CD8-positive, alpha-beta memory T cell (primary cell): ENCODE data around the gene BMX. TPM values are rescaled to one million over a fixed set of nuclear protein-coding genes. Genes with fewer than 3 reads are reported as not detected.

ENCODE experiments used
- CTCF ChIA-PET: fragments of 350-600 bp; sonication (Branson Sonifier 250); formaldehyde crosslinking; loops from one replicate; lab custom pipeline; 2021; ENCODE audit warnings: antibody characterized with exemption; lab: Charles Lee
- POLR2A ChIA-PET: fragments of 350-600 bp; sonication (Branson Sonifier 250); formaldehyde crosslinking; loops from one replicate; lab custom pipeline; 2021; ENCODE audit warnings: antibody characterized with exemption; lab: Charles Lee
- DNase-seq, 5 donors: peaks; one replicate each; pipeline versions ENCODE4 v3.0.0 to v3.0.0-alpha.2; 2020 to 2022; ENCODE audit warnings: mixed read lengths in 1 of 5
- H3K27ac ChIP-seq: one replicate; pipeline ENCODE4 v1.7.0; 2013; ENCODE audit warnings: low read depth, mild to moderate bottlenecking, low read length, moderate library complexity
- H3K27me3 ChIP-seq: 2 replicates; pipeline ENCODE4 v1.7.0; 2013; ENCODE audit warnings: low read length, mild to moderate bottlenecking; ENCODE audit not compliant: insufficient read depth, poor library complexity, severe bottlenecking
- H3K36me3 ChIP-seq: 2 replicates; pipeline ENCODE4 v1.7.0; 2013; ENCODE audit warnings: mild to moderate bottlenecking, low read length, moderate library complexity; ENCODE audit not compliant: insufficient read depth
- H3K4me1 ChIP-seq: 2 replicates; pipeline ENCODE4 v1.7.0; 2013; ENCODE audit warnings: mild to moderate bottlenecking, low read length, moderate library complexity; ENCODE audit not compliant: insufficient read depth
- H3K4me3 ChIP-seq: 2 replicates; pipeline ENCODE4 v1.7.0; 2013; ENCODE audit warnings: mild to moderate bottlenecking, low read length
- H3K9me3 ChIP-seq: 2 replicates; pipeline ENCODE4 v1.7.0; 2013; ENCODE audit warnings: mild to moderate bottlenecking, low read length
- H3K27ac Mint-ChIP-seq, 8 donors: one replicate each; pipeline ENCODE4 v1.8.0; 2020 to 2021; ENCODE audit warnings: mixed read lengths in 8 of 8, mild to moderate bottlenecking in 6 of 8, inconsistent platforms in 3 of 8, moderate library complexity in 3 of 8
- H3K27me3 Mint-ChIP-seq, 2 donors: one replicate each; pipeline ENCODE4 v1.8.0; 2020 to 2021; ENCODE audit warnings: mixed read lengths in 2 of 2, mild to moderate bottlenecking in 1 of 2, moderate library complexity in 1 of 2
- H3K36me3 Mint-ChIP-seq, 3 donors: one replicate each; pipeline ENCODE4 v1.8.0; 2020 to 2021; ENCODE audit warnings: mixed read lengths in 3 of 3, inconsistent platforms in 1 of 3, mild to moderate bottlenecking in 1 of 3
- H3K4me1 Mint-ChIP-seq, 3 donors: one replicate each; pipeline ENCODE4 v1.8.0; 2020 to 2021; ENCODE audit warnings: mixed read lengths in 3 of 3, inconsistent platforms in 1 of 3, mild to moderate bottlenecking in 1 of 3
- H3K4me3 Mint-ChIP-seq, 7 donors: one replicate each; pipeline ENCODE4 v1.8.0; 2020 to 2021; ENCODE audit warnings: mixed read lengths in 7 of 7, mild to moderate bottlenecking in 6 of 7, moderate library complexity in 4 of 7, inconsistent platforms in 2 of 7
- H3K9me3 Mint-ChIP-seq, 5 donors: one replicate each; pipeline ENCODE4 v1.8.0; 2020 to 2022; ENCODE audit warnings: mixed read lengths in 5 of 5, mild to moderate bottlenecking in 3 of 5, moderate library complexity in 2 of 5, inconsistent platforms in 1 of 5
- polyA plus RNA-seq: library from polyadenylated mRNA; unstranded; fragments of 300-500 nt; fragmentation: Illumina TruSeq; gene quantifications from one replicate; pipeline ENCODE4 v1.2.3, GENCODE V29; 2021
- total RNA-seq, 2 experiments: library from RNA; stranded (reverse); gene quantifications; one replicate each; pipeline ENCODE4 v1.2.3, GENCODE V29; 2021

Gene BMX
- total and polyA plus RNA-seq, 3 experiments from 2014 or later, result not detected

- no peaks in the 10 kb centered on the region for H3K9me3 ChIP-seq
- H3K4me1 ChIP-seq, result no peaks in the 10 kb centered on the region
- H3K27me3 ChIP-seq, result no peaks in the 10 kb centered on the region
- Mint-ChIP-seq H3K36me3 (no peaks in the 10 kb centered on the region), H3K4me1 (no peaks in the 10 kb centered on the region), H3K4me3 (no peak overlapping the region), H3K27me3 (peaks cover 9 to 21% of the 10 kb centered on the region in 2 donors), H3K27ac (no peak overlapping the region), H3K9me3 (no peaks in the 10 kb centered on the region)
- POLR2A ChIA-PET, result no interaction called here
- DNase-seq, result no peak
- no peak overlapping the region for H3K4me3 ChIP-seq
- CTCF ChIA-PET, result no interaction called here
- no peak overlapping the region for H3K27ac ChIP-seq
- H3K36me3 ChIP-seq, result no peaks in the 10 kb centered on the region
These were observed 25.2 kb downstream of the BMX start for GRCh38 chrX:15525664-15526416.

- Mint-ChIP-seq H3K9me3 (no peaks in the 10 kb centered on the region), H3K36me3 (no peaks in the 10 kb centered on the region), H3K4me1 (no peaks in the 10 kb centered on the region), H3K27ac (no peak overlapping the region), H3K4me3 (no peak overlapping the region), H3K27me3 (peaks cover 11 to 12% of the 10 kb centered on the region in 2 donors)
- no peaks in the 10 kb centered on the region for H3K36me3 ChIP-seq
- CTCF ChIA-PET, result no interaction called here
- POLR2A ChIA-PET, result no interaction called here
- H3K9me3 ChIP-seq, result no peaks in the 10 kb centered on the region
- H3K4me1 ChIP-seq, result no peaks in the 10 kb centered on the region
- no peaks in the 10 kb centered on the region for H3K27me3 ChIP-seq
- no peak for DNase-seq
- no peak overlapping the region for H3K4me3 ChIP-seq
- no peak overlapping the region for H3K27ac ChIP-seq
These were observed 28.6 kb downstream of the BMX start for GRCh38 chrX:15529165-15529564.

DNA sequence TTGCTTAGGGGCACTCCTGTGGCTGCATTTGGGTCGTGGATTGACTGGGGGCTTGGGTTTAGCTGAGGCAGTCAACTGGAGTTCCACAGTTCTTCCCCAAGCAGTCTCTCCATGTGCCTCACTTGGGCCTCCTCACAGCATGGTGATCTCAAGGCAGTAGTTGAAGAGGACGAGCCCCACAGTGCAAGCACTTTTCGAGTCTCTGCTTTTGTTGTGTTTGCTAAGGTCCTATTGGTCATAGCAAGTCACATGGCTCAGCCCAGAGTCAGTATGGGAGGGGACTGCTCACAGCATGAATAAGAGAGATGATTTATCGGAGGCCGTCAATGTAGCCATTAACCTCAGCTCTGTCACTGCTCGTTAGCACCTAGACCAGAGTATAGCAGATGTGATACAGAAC is 29.7 kb downstream of the BMX start:
- H3K9me3 Mint-ChIP-seq, result no peaks in the 10 kb centered on the region
- Histone ChIP-seq H3K4me3 (no peak overlapping the region), H3K4me1 (no peaks in the 10 kb centered on the region), H3K27ac (no peak overlapping the region), H3K27me3 (no peaks in the 10 kb centered on the region), H3K36me3 (no peaks in the 10 kb centered on the region), H3K9me3 (no peaks in the 10 kb centered on the region)
- no peak for DNase-seq
- no peaks in the 10 kb centered on the region for H3K36me3 Mint-ChIP-seq
- H3K27me3 Mint-ChIP-seq, result peaks cover 11 to 13% of the 10 kb centered on the region in 2 donors
- ChIA-PET CTCF (no interaction called here), POLR2A (no interaction called here)
- no peak overlapping the region for H3K27ac Mint-ChIP-seq
- no peaks in the 10 kb centered on the region for H3K4me1 Mint-ChIP-seq
- H3K4me3 Mint-ChIP-seq, result no peak overlapping the region

- Mint-ChIP-seq H3K36me3 (no peaks in the 10 kb centered on the region), H3K4me1 (no peaks in the 10 kb centered on the region), H3K9me3 (peaks cover 0 to 2% (median 0%) of the 10 kb centered on the region in 5 donors), H3K27me3 (peaks cover 5 to 11% of the 10 kb centered on the region in 2 donors), H3K27ac (no peak overlapping the region), H3K4me3 (no peak overlapping the region)
- Histone ChIP-seq H3K9me3 (no peaks in the 10 kb centered on the region), H3K4me3 (no peak overlapping the region), H3K27me3 (no peaks in the 10 kb centered on the region), H3K4me1 (no peaks in the 10 kb centered on the region), H3K27ac (no peak overlapping the region), H3K36me3 (no peaks in the 10 kb centered on the region)
- ChIA-PET CTCF (no interaction called here), POLR2A (no interaction called here)
- DNase-seq, result no peak
These were observed 46.1 kb downstream of the BMX start for GRCh38 chrX:15546745-15547144.

DNA sequence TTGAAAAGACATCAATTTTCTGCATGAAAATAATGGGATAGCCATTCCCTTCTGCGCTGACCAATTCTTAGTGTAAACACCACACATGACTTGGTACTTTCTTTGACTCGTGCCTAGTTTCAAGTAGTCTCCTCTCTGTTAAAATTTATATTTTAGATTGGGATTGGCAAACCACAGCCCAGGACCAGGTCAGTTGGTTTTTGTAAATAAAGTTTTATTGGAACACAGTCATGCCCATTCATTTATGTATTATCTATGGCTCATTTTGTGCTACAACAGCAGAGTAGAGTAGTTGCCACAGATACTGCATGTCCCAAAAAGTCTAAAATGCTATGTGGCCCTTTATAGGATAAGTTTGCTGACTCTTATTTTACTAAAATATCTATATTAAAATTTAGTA is 46.7 kb downstream of the BMX start:
- H3K4me1 ChIP-seq, result no peaks in the 10 kb centered on the region
- Mint-ChIP-seq H3K36me3 (no peaks in the 10 kb centered on the region), H3K27me3 (peaks cover 5 to 11% of the 10 kb centered on the region in 2 donors), H3K9me3 (peaks cover 0 to 2% (median 0%) of the 10 kb centered on the region in 5 donors), H3K4me3 (no peak overlapping the region), H3K27ac (no peak overlapping the region), H3K4me1 (no peaks in the 10 kb centered on the region)
- H3K27me3 ChIP-seq, result no peaks in the 10 kb centered on the region
- no peak for DNase-seq
- no peak overlapping the region for H3K4me3 ChIP-seq
- ChIA-PET POLR2A (no interaction called here), CTCF (no interaction called here)
- H3K9me3 ChIP-seq, result no peaks in the 10 kb centered on the region
- H3K27ac ChIP-seq, result no peak overlapping the region
- H3K36me3 ChIP-seq, result no peaks in the 10 kb centered on the region

DNA sequence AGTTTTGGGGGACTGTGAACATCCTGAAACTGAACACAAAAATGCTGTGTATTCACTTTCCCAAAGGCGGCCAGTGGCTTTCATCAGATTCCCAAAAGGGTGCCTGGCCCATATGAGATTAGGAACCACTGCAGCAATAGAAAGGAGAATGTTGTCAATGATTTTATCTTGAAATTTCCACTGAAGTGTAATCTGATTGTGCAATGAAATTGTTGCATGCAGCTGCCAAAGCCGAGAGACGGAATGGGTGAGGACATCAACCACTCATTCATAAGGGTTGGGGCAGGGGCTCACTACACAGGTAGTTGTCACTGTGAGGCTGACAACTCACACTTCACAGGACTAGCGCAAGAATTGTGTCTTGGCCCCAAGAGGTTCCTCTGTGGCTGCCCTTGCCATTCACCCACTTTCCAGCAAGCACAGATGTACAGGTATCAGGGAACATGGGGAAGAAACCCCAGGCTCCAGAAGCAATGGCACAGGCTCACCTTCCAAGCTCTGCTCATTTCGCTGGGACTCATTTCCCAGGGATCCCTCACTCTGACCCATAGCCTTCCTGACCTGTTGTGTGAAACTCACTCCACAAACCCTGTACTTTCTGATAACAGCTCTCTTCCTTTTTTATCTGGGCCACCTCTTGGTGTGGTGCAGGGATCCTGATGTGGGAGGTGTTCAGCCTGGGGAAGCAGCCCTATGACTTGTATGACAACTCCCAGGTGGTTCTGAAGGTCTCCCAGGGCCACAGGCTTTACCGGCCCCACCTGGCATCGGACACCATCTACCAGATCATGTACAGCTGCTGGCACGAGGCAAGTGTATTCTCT is 48.8 kb downstream of the BMX start:
- H3K4me1 Mint-ChIP-seq, result no peaks in the 10 kb centered on the region
- no peaks in the 10 kb centered on the region for H3K36me3 Mint-ChIP-seq
- no peak overlapping the region for H3K4me3 Mint-ChIP-seq
- ChIA-PET POLR2A (no interaction called here), CTCF (no interaction called here)
- H3K9me3 ChIP-seq, result no peaks in the 10 kb centered on the region
- H3K27me3 Mint-ChIP-seq, result peaks cover 5 to 13% of the 10 kb centered on the region in 2 donors
- no peaks in the 10 kb centered on the region for H3K4me1 ChIP-seq
- H3K27ac ChIP-seq, result no peak overlapping the region
- DNase-seq, result no peak
- no peak overlapping the region for H3K4me3 ChIP-seq
- H3K36me3 ChIP-seq, result no peaks in the 10 kb centered on the region
- no peaks in the 10 kb centered on the region for H3K27me3 ChIP-seq
- H3K27ac Mint-ChIP-seq, result no peak overlapping the region
- peaks cover 0 to 2% (median 0%) of the 10 kb centered on the region in 5 donors for H3K9me3 Mint-ChIP-seq

- H3K4me1 ChIP-seq, result no peaks in the 10 kb centered on the region
- H3K27me3 ChIP-seq, result no peaks in the 10 kb centered on the region
- Mint-ChIP-seq H3K27me3 (peaks cover 11 to 25% of the 10 kb centered on the region in 2 donors), H3K36me3 (no peaks in the 10 kb centered on the region), H3K27ac (no peak overlapping the region), H3K4me1 (no peaks in the 10 kb centered on the region), H3K9me3 (peaks cover 0 to 2% (median 0%) of the 10 kb centered on the region in 5 donors), H3K4me3 (no peak overlapping the region)
- ChIA-PET CTCF (no interaction called here), POLR2A (no interaction called here)
- no peak for DNase-seq
- H3K4me3 ChIP-seq, result no peak overlapping the region
- H3K9me3 ChIP-seq, result no peaks in the 10 kb centered on the region
- H3K27ac ChIP-seq, result no peak overlapping the region
- H3K36me3 ChIP-seq, result no peaks in the 10 kb centered on the region
These were observed 58.6 kb downstream of the BMX start for GRCh38 chrX:15559227-15559626.

DNA sequence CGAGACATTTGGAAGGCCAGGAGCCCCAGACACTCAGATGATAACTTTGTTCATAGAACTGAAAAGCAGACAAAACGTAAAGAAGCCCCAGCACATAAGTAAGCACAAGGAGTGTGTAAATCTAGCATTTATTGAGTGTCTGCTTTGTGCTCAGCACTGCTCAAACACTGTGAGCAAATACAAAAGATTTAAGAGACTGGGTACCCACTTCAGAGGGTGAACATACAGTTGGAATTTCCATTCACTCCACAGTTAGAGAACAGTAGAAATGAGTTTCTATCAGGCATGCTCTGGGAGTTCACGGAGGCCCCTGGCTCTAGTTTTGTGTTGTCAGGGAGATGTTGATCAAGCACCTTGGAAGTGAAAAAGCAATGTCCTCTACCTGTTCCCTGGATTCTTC is 60.3 kb downstream of the BMX start:
- H3K27me3 Mint-ChIP-seq, result peaks cover 19 to 20% of the 10 kb centered on the region in 2 donors
- Histone ChIP-seq H3K27ac (no peak overlapping the region), H3K36me3 (no peaks in the 10 kb centered on the region), H3K9me3 (no peaks in the 10 kb centered on the region), H3K27me3 (no peaks in the 10 kb centered on the region), H3K4me3 (no peak overlapping the region), H3K4me1 (no peaks in the 10 kb centered on the region)
- H3K36me3 Mint-ChIP-seq, result no peaks in the 10 kb centered on the region
- CTCF ChIA-PET, result no interaction called here
- no peak for DNase-seq
- POLR2A ChIA-PET, result no interaction called here
- H3K9me3 Mint-ChIP-seq, result peaks cover 0 to 2% (median 0%) of the 10 kb centered on the region in 5 donors
- no peak overlapping the region for H3K4me3 Mint-ChIP-seq
- H3K27ac Mint-ChIP-seq, result no peak overlapping the region
- peaks cover 0 to 6% (median 0%) of the 10 kb centered on the region in 3 donors for H3K4me1 Mint-ChIP-seq
